ENCODE results near the gene ZNF469.

The ZNF469 gene

DNA sequence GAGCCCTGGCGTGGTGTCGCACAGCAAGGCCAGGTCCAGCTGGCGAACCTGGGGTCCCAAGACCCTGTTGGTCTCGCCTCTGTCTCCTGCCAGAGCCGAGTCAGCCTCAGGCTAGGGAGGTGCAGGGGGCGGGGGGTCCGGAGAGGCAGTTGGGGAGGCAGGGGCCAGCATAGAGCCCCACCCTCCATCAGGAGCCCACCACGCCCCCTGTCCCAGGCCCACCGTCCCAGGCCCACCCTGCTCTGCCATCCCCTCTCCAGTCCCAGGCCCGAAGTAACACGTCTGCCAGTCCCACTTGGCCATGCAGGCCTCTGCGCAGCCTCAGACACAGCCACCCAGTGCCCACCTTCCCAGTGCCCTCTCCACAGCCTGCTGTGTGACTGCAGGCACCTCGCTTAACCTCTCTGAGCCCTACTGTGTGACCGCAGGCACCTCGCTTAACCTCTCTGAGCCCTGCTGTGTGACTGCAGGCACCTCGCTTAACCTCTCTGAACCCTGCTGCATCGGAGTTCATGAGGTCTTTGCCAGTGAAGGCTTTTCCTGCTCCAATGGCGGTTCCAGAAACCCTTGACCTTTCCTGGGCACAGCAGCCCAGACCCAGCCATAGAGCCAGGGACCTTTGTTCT is 29.3 kb downstream of the ZNF469 start:
- no peak for DNase-seq (ENCODE audit: low spot score)

DNA sequence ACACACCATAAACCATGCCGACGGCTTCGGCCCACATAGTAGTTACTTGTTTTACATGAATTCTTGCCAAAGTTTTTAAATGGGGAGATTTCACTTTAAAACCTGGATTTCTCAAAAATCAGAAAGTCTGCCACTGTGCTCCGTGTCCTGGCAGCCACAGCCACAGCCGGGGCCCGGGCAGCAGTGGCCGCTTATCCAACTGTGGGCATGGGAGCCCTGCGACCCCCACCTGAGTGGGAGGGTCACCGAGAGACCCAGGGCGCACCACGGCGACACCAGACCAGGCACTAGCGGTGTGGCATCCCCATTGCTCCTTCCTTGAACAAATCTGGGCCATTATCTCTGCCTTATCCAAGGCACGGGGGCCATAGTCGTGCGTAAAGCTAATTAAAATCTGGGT is 30.0 kb downstream of the ZNF469 start:
- no peak for DNase-seq (ENCODE audit: low spot score)

DNA sequence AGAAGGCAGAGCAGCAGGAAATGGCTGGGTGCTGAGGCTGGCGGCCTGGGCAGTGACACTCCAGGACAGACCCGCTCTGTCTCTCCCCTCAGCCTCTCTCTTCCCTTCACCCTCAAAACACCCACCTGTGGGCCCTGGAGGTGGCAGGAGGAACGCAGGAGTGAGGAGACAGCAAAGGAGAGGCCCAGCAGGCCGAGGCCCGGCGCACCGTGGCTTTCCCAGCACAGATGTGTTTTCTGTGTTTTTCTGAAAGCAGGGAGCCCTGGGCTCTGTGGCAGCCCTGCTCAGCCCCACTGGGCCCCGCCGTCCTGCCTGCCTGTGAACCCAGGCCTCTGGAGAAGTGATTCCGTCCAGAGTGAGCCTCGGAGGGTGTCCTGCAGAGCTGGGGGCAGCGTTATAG is 30.5 kb downstream of the ZNF469 start:
- DNase-seq (ENCODE audit: low spot score) = no peak

DNA sequence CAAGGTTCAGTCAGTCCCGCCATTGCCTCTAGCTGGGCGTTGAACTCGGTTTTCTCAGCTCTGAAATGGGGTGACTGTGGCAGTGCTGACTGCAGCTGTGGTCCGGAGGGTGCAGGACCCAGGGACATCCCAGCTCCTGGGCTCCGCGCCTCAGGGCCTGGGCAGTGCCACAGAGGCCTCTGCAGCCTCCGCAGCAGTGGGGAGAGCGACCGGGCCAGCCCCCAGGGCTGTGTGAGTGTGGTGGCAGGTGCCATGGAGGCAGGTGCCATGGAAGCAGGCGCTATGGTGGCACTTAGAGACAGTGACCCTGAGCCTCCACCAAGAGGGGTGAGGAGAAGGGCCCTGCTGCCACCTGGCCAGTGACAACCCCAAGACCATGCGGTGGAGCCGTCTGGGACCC is 30.9 kb downstream of the ZNF469 start:
- no peak for DNase-seq (ENCODE audit: low spot score)

DNA sequence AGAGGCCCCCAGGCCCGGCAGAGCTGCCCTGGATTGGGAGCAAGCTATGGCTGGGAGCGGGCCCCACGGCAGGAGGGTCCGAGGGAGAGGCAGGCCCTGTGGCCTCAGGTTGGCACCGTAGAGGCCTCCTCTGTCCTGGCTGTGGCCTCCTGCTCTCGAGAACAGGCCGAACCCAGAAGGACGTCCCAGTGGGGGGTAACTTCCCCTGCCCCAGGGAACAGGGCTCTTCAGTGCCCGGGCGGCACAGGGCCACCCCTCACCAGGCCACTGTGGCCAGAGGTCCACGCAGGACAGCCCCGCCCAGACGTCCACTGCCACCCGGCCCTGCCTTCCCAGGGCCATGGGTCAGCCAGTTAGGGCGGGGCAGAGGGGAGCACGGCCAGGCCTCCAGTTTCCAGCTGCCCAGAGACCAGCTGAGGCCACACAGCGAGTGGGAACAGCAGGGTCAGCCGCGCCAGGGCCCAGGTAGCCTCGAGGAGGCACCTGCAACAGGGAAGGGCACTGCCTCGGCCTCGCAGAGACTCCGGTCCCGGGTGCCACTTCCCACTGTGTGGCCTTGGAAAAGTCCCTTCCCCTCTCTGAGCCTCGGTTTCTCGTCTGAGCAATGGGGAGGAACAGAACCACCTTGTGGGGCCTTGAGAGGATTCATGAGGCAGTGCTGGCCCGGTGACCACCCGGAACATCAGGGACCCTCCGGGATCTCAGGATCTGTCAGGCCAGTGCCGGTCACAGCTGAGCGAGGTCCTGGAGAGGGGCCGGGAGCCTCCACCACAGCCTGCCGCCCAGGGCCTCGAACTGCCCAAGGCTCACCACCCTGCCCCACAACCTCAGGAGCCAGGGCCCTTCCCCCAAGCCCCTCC is 32.0 kb downstream of the ZNF469 start:
- DNase-seq (ENCODE audit: low spot score) = no peak

DNA sequence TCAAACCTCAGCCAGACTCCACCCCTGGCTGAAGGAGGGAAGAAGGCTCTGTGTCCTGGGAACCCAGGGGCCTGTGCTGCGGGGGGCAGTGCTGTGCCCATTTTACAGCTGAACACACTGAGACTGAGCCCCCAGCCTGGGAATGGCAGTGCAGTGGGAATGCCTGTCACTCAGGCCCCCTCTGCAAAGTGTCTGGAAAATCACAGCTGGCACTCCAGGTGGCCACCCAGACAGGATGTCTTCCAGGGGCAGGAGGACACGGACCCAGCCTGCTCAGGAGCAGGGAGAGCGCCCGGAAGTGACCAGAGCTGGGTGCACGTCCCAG is 32.6 kb downstream of the ZNF469 start:
- no peak for DNase-seq (ENCODE audit: low spot score)

DNA sequence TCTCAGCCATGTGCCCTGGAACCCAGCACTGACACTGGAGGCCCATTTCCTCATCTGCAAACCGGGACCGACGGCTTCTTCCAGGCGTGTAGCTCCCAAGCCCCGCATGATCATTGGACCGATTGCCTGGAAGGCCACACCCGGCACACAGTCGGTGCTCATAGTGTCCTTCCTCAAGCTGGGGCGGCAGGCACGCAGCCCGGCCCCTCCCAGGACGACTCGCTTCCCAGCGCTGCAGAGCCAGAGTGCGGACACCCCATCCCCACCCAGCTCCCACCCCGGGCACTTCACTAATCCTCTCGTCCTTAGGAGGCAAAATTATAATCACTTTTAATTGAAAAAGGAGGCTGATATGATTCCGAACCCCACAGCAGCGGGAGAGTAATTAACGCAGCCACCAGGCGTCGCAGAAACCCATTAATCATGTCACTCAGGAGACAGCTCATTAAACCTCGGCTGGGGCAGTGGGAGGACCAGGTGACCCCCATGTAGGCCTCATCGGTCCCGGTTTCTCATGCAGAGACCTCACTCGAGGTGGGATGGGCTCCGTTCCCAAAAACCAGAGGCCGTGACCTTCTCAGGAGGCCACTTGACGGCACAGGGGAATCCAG is 33.1 kb downstream of the ZNF469 start:
- DNase-seq (ENCODE audit: low spot score) = no peak

DNA sequence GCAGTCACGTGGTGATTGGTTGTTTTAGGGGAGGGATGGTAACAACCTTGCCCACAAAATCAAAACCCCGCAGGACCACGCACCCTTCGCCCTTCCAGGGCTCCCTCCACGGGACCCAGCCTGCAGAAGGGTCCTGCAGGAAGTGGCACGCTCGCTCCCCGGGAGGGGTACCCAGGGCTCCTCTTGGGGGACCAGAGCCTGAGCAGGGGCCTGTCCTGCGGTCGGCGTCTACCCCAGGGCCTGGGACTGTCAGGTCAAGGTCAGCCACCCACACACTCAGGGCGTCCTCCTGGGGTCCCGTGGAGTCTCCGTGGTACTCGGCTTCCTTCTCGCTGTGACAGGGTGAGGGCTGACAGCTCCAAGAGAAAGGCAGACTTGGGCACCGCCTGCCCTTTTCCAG is 33.9 kb downstream of the ZNF469 start:
- no peak for DNase-seq (ENCODE audit: low spot score)

DNA sequence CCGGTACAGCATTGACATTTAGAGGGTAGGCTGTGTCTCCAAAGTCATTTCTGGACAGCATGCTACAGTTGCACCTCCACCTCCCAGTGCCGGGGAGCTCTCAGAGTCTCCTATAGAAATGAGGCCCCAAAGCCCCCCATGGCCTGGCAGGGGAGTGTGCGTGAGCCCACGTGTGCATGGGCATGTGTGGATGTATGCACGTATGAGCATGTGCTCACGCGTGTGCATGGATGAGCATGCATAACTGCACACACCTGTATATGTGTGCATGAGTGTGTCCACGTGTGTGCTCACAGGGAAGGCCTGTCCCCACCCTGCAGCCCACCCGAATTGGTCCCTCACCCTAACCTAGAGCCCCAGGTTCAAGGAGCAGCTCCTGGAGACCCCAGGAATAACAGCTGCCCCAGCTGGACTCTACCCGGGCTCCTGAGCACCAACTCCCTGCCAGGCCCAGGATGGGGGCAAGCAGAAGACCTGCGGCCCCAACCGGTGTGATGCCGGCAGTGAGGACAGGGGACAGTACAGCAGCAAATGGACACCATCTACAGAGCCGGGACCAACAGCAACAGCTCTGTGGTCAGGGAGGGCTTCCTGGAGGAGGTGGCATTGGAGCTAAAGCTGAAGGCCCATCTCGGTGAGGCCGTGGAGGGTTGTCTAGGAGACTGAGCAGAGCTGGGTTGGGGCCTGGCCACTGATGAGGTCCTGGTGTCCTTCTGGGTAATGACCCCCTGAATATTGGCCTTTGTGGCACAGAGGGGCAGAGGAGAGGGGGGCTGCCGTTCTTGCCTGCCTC is 35.1 kb downstream of the ZNF469 start:
- no peak for DNase-seq (ENCODE audit: low spot score)

DNA sequence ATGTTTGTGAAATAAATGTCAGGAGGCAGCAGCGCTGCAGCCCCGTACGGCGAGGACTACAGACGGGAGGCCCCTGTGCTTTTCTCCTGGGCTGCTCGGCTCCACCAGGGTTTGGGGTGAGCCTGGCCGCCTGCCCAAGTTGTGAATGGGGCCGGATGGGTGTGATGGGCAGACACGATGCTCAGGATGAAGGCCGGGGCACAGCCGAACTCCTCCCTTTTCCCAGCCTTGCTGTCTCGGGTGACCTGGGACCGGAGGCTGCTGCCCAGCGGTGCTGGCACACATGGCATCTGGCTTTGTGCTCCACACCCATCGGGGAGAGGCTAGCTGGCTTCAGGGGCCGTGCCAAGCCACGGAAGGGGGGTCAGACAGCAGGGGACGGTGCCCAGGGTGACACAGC is 36.1 kb downstream of the ZNF469 start:
- no peak for DNase-seq (ENCODE audit: low spot score)

DNA sequence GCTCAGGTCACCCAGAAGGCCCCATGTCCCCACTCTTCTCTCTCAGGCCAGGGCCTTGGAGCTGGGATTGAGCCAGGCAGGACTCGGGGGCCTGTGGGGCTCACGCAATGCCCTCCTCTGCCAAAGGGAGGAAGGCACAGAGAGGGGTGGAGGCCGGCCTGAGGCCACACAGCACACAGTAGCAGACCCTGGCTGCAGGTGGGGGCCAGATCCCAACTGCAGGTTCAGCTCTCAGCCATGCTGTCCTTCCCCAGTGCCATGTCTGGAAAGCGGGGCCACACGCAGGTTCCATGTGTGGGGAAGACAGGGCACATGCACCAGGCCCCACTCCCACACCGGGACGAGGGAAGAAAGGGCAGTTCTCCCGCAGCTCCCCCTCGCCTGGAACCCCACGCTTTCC is 37.0 kb downstream of the ZNF469 start:
- no peak for DNase-seq (ENCODE audit: low spot score)

DNA sequence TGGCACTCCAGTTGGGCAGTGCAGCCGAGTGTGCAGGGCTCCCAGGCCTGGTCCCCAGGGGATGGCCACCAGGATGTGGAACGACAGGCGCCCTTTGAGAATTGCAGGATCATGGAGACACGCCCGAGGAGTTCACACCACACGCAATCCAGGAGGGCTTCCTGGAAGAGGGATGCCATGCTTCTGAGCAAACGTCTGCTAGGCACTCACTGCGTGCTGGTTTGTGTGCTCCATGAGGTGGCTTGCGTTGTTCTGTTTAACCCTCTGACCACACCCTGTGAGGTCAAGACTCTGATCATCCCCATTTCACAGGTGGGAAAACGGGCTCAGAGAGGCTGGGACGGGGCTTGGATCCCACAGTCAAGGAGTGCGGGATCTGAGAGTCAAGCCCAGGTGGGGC is 37.7 kb downstream of the ZNF469 start:
- no peak for DNase-seq (ENCODE audit: low spot score)

DNA sequence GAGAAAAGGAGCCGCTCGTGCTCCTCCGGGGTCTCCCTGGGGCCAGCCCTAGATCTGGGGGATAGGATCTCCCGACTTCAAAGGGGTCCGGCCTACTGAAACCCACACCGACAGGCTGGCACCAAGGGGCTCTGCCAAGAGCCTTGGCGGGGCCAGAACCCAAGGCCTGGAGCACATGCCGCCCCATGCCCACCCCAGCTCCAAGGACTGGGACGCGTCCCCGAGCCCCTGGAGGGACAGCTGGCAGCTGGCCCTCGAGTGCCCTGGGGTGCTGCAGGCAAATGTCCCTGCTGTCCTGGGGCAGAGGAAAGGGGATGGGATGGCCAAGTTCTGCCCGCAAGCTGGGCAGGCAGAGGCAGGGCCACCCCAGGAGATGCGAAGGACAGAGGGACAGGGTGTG is 38.5 kb downstream of the ZNF469 start:
- DNase-seq (ENCODE audit: low spot score) = no peak

DNA sequence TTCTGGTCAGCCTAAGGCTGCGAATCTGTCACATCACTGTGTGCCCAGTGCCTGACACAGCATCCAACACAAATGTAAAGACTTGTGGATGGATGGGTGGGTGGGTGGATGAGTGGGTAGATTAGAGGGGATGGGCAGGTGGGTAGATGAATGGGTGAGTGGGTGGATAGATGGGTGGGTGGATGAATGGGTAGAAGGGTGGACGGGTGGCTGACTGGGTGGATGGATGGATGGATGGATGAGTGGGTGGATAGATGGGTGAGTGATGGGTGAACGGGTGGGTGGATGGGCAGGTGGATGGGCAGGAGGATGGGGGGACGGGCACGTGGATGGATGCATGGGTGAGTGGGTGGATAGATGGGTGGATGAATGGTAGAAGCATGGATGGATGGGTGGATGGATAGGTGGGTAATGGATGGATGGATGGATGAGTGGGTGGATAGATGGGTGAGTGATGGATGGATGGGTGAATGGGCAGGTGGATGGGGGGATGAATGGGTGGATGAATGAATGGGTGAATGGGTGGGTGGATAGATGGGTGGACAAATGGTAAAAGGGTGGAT is 39.2 kb downstream of the ZNF469 start:
- no peak for DNase-seq (ENCODE audit: low spot score)

DNA sequence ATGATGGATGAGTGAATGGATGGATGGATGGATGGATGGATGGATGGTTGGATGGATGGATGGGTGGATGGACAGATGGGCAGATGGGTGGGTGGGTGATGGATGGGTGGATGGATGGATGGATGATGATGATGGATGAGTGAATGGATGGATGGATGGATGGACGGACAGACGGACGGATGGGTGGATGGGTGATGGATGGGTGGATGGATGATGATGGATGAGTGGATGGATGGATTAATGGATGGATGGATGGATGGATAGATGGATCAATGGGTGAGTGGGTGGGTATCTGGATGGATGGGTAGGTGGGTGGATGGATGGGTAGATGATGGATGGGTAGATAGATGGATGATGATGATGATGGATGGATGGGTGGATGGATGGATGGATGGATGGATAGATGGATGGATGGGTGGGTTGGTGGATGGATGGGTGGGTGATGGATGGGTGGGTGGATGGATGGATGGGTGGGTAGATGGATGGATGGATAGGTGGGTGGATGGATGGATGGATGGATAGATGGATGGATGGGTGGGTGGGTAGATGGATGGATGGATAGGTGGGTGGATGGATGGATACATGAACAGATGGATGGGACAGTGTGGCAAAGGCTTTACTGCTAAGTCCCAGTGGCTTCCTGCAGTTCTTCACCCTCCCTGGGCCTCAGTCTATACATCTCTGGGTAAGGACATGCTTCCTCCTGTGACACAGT is 40.1 kb downstream of the ZNF469 start:
- no peak for DNase-seq (ENCODE audit: low spot score)

DNA sequence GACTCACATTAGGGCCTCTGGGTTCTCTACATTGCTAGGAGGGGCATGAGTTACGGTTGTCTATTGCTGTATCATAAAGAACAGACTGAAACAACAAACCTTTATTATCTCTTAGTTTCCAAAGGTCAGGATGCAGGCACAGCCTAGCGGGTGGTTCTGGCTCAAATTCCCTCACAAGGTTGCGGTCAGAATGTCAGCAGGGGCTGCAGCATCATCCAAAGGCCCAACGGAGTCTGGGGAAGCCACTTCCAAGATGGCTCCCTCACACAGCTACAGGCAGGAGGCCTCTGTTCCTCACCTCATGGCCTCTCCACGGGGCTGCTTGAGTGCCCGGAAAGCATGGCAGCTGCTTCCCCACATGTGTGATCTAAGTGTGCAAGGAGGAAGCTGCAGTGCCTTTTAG is 40.7 kb downstream of the ZNF469 start:
- no peak for DNase-seq (ENCODE audit: low spot score)

DNA sequence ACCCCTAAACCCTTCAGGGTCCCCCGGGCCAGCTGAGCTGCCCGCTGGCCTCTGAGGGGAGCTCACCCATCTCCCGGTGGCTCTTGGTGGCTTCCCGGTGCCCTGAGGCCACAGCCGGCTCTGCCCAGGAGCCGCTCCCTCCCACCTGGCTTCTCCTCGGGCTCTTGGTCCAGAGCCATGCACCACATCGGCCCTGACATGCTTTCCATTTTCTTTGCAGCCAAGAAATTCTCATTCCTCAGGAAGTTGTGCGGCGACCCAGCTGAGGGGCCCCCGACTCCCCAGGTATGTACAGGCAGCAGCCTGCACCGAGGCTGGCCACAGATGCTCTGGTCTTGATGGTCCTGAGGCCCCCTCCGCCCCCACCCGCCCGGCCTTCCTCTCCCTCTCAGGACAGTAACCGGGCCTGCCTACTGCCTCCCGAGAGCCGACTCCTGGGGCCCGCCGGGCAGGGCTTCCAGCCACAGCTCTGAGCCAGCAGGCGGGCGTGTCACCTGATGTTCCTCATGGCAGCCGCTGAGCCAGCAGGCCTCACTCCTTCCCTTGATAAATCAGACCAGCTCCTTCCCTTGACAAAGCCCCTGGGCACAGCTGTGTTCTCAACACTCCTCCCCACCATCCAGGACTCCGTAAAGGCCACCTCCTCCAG is 42.0 kb downstream of the ZNF469 start:
- DNase-seq (ENCODE audit: low spot score) = no peak

DNA sequence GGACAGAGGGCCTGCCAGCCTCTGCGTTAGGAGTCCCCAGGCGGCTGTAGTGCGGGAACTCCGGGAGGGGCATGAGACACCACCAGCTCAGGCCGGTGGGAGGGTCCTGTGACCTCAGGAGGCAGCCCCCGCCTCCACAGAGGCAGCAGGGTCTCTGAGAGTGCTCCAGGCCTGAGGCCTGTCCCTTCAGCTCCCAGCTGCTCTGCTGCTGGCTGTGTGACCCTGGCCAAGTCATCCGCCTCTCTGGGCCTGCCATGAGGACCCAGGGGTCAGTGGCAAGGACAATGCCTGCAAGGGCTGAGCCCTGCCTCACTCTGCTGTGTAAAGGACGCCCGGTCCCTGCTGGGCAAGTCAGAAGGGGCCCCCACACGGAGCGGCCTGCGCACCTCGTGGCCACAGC is 43.3 kb downstream of the ZNF469 start:
- no peak for DNase-seq (ENCODE audit: low spot score)

DNA sequence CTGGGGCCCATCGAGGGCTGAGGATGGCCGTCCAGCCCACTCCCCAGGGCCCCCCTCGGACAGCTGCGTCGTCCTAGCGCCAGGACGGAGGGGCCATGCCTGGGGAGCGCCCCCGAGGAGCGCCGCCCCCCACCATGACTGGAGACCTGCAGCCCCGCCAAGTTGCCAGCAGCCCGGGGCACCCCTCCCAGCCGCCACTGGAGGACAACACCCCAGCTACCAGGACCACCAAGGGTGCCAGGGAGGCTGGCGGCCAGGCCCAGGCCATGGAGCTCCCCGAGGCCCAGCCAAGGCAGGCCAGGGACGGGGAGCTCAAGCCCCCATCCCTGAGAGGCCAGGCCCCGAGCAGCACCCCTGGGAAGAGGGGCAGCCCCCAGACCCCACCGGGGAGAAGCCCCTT is 44.6 kb downstream of the ZNF469 start:
- DNase-seq (ENCODE audit: low spot score) = no peak

DNA sequence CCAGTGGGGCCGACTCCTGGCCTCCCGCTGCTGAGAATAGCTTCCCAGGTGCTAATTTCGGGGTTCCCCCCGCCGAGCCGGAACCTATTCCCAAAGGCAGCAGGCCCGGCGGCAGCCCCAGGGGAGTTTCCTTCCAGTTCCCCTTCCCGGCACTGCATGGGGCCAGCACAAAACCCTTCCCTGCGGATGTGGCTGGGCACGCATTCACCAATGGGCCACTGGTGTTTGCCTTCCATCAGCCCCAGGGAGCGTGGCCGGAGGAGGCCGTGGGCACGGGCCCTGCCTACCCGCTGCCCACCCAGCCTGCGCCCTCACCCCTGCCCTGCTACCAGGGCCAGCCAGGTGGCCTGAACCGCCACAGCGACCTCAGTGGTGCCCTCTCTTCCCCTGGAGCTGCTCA is 45.4 kb downstream of the ZNF469 start:
- no peak for DNase-seq (ENCODE audit: low spot score)

Data from LoVo (cell line).